Measurements from ENCODE around the gene LRRC32.

Gene LRRC32

GRCh38 chr11:76692956-76693355, 22.4 kb upstream of the LRRC32 start:
- TF ChIP-seq CTCF (IDR thresholded peaks at IDR 0.05; ENCODE audit: extremely low read depth, missing control alignments) = no peak
- no peak for DNase-seq (ENCODE audit: low spot score)

- TF ChIP-seq CTCF (IDR thresholded peaks at IDR 0.05; ENCODE audit: extremely low read depth, missing control alignments) = no peak
- no peak for DNase-seq (ENCODE audit: low spot score)
These were observed 21.1 kb upstream of the LRRC32 start for GRCh38 chr11:76691655-76692054.

DNA sequence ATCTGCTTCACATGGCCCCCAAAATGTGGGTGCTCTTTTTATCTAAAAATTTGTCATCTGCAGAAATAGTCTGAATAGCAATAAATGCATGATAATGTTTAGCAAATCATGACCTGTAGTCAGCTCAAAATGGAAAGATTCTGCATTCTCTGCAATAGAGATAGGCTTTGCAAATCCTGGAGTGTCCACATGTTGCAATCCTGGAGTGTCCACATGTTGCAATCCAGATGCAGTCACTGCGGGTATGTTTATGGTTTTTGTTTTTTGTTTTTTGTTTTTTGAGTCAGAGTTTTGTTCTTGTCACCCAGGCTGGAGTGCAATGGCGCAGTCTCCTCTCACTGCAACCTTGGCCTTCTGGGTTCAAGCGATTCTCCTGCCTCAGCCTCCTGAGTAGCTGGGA, 20.2 kb upstream of the LRRC32 start:
- DNase-seq (ENCODE audit: low spot score) = no peak
- no peak for TF ChIP-seq CTCF (IDR thresholded peaks at IDR 0.05; ENCODE audit: extremely low read depth, missing control alignments)

GRCh38 chr11:76689313-76690260, 19.0 kb upstream of the LRRC32 start:
- DNase-seq (ENCODE audit: low spot score) = no peak
- TF ChIP-seq CTCF (IDR thresholded peaks at IDR 0.05; ENCODE audit: extremely low read depth, missing control alignments) = no peak

GRCh38 chr11:76688146-76688545, 17.6 kb upstream of the LRRC32 start:
- no peak for DNase-seq (ENCODE audit: low spot score)
- no peak for TF ChIP-seq CTCF (IDR thresholded peaks at IDR 0.05; ENCODE audit: extremely low read depth, missing control alignments)

- no peak for TF ChIP-seq CTCF (IDR thresholded peaks at IDR 0.05; ENCODE audit: extremely low read depth, missing control alignments)
- DNase-seq (ENCODE audit: low spot score) = no peak
These were observed 15.9 kb upstream of the LRRC32 start for GRCh38 chr11:76686261-76687079.

- no peak for TF ChIP-seq CTCF (IDR thresholded peaks at IDR 0.05; ENCODE audit: extremely low read depth, missing control alignments)
These were observed 15.3 kb upstream of the LRRC32 start for GRCh38 chr11:76685831-76686230.

More at GRCh38 chr11:76685831-76686230, 15.3 kb upstream of the LRRC32 start:
- no peak for DNase-seq (ENCODE audit: low spot score)
